WTC11 (cell line): Measurements from ENCODE around the gene C1orf35. TPM values are rescaled to one million over a fixed set of nuclear protein-coding genes. Genes with fewer than 3 reads are reported as not detected.

Experiments
- ATAC-seq: fragments of 200-7000 bp; cut with Tn5 transposase; 2 replicates; pipeline ENCODE4 v1.10.0; 2021; ENCODE audit warnings: mild to moderate bottlenecking, moderate library complexity
- CTCF ChIA-PET: fragments of 300-600 bp; sonication (Branson Sonifier 250); formaldehyde crosslinking; loops from one replicate; lab custom pipeline; 2021; ENCODE audit warnings: antibody characterized with exemption; lab: Charles Lee
- POLR2A ChIA-PET: fragments of 350-600 bp; sonication (Branson Sonifier 250); formaldehyde crosslinking; loops from one replicate; lab custom pipeline; 2021; ENCODE audit warnings: antibody characterized with exemption; lab: Charles Lee
- DNase-seq: peaks from one replicate; pipeline ENCODE4 v3.0.0; 2021; ENCODE audit warnings: low spot score
- H3K27ac Mint-ChIP-seq: 2 replicates; pipeline ENCODE4 v1.8.0; 2021; ENCODE audit warnings: mixed read lengths
- H3K27me3 Mint-ChIP-seq: 2 replicates; pipeline ENCODE4 v1.8.0; 2021; ENCODE audit warnings: low read depth, mild to moderate bottlenecking, moderate library complexity, mixed read lengths
- H3K36me3 Mint-ChIP-seq: 2 replicates; pipeline ENCODE4 v1.8.0; 2021; ENCODE audit warnings: mixed read lengths
- H3K4me1 Mint-ChIP-seq: 2 replicates; pipeline ENCODE4 v1.8.0; 2022; ENCODE audit warnings: mixed read lengths
- H3K4me3 Mint-ChIP-seq: 2 replicates; pipeline ENCODE4 v1.8.0; 2021; ENCODE audit warnings: mild to moderate bottlenecking, moderate library complexity, mixed read lengths
- H3K9me3 Mint-ChIP-seq: 2 replicates; pipeline ENCODE4 v1.8.0; 2021; ENCODE audit warnings: mixed read lengths
- E2F5 ChIP-seq: sonication (generic); formaldehyde crosslinking; IDR thresholded peaks from 2 replicates; pipeline ENCODE4 v1.8.1; 2022; ENCODE audit warnings: mild to moderate bottlenecking, moderate library complexity, missing genetic modification reagents
- EMX1 ChIP-seq: fragments of 250-450 bp; sonication (Bioruptor Pico); IDR thresholded peaks from 2 replicates; pipeline ENCODE4 v1.8.0; 2021; ENCODE audit warnings: mild to moderate bottlenecking
- ESRRA ChIP-seq: sonication (generic); formaldehyde crosslinking; IDR thresholded peaks from 2 replicates; pipeline ENCODE4 v1.8.1; 2022; ENCODE audit warnings: mild to moderate bottlenecking, missing genetic modification reagents, borderline replicate concordance
- ETV6 ChIP-seq: sonication (generic); formaldehyde crosslinking; IDR thresholded peaks from 2 replicates; pipeline ENCODE4 v1.8.1; 2022; ENCODE audit warnings: mild to moderate bottlenecking, missing genetic modification reagents
- NFYB ChIP-seq: sonication (generic); formaldehyde crosslinking; conservative IDR thresholded peaks from 2 replicates; pipeline ENCODE4 v1.8.0; 2022; ENCODE audit warnings: low read depth, missing genetic modification reagents
- NR1H2 ChIP-seq: sonication (generic); formaldehyde crosslinking; IDR thresholded peaks from 2 replicates; pipeline ENCODE4 v1.9.0; 2021; ENCODE audit warnings: mild to moderate bottlenecking, moderate library complexity, missing genetic modification reagents
- SMAD3 ChIP-seq: sonication (generic); formaldehyde crosslinking; IDR thresholded peaks from 2 replicates; pipeline ENCODE4 v1.8.0; 2022; ENCODE audit warnings: missing genetic modification reagents, mild to moderate bottlenecking, borderline replicate concordance
- SMAD4 ChIP-seq: sonication (generic); formaldehyde crosslinking; IDR thresholded peaks from 2 replicates; pipeline ENCODE4 v1.8.0; 2022; ENCODE audit warnings: mild to moderate bottlenecking, missing genetic modification reagents
- TEAD1 ChIP-seq: sonication (generic); formaldehyde crosslinking; IDR thresholded peaks from 2 replicates; pipeline ENCODE4 v1.8.0; 2022; ENCODE audit warnings: mild to moderate bottlenecking, missing genetic modification reagents
- ZNF263 ChIP-seq: sonication (generic); formaldehyde crosslinking; IDR thresholded peaks from 2 replicates; pipeline ENCODE4 v1.8.1; 2022; ENCODE audit warnings: low read depth, mild to moderate bottlenecking, moderate library complexity, missing genetic modification reagents
- total RNA-seq: library from RNA; stranded (reverse); gene quantifications from 3 replicates; pipeline ENCODE4 v1.2.3, GENCODE V29; 2021
- TF ChIP-seq, protein P1 (sequence below): sonication (generic); formaldehyde crosslinking; IDR thresholded peaks from 2 replicates; pipeline ENCODE4 v1.8.1; 2022; ENCODE audit warnings: low read depth, mild to moderate bottlenecking, moderate library complexity, missing genetic modification reagents, borderline replicate concordance
- TF ChIP-seq, protein P2 (sequence below): fragments of 250-450 bp; sonication (Bioruptor Pico); conservative IDR thresholded peaks from 2 replicates; pipeline ENCODE4 v1.9.0; 2021; ENCODE audit warnings: mild to moderate bottlenecking
- TF ChIP-seq, protein P3 (sequence below): sonication (generic); formaldehyde crosslinking; IDR thresholded peaks from 2 replicates; pipeline ENCODE4 v1.8.0; 2022; ENCODE audit warnings: mild to moderate bottlenecking, missing genetic modification reagents
- TF ChIP-seq, protein P4 (sequence below): sonication (generic); formaldehyde crosslinking; IDR thresholded peaks from 2 replicates; pipeline ENCODE4 v1.8.1; 2023; ENCODE audit warnings: mild to moderate bottlenecking, missing genetic modification reagents, borderline replicate concordance
- TF ChIP-seq, protein P5 (sequence below): sonication (generic); formaldehyde crosslinking; conservative IDR thresholded peaks from 2 replicates; pipeline ENCODE4 v1.8.1; 2023; ENCODE audit warnings: mild to moderate bottlenecking, low read depth, missing genetic modification reagents, moderate library complexity
- TF ChIP-seq, protein P6 (sequence below): fragments of 200-600 bp; IDR thresholded peaks from 2 replicates; pipeline ENCODE4 v1.8.0; 2022; ENCODE audit warnings: antibody characterized with exemption

Gene C1orf35
- total RNA-seq, 1 experiment from 2014 or later, result 33.8 TPM

- Mint-ChIP-seq H3K9me3 (peaks cover 11% of the 10 kb centered on the region), H3K27ac (no peak overlapping the region), H3K27me3 (no peaks in the 10 kb centered on the region), H3K4me3 (no peak overlapping the region), H3K4me1 (peaks cover 7% of the 10 kb centered on the region), H3K36me3 (peaks cover 46% of the 10 kb centered on the region)
- CTCF ChIA-PET, result interaction anchor here (1.2 to 1.9 kb wide), 2 partner anchors 92 to 98 kb away, joined by 5 to 6 read pairs; no protein-coding TSS in a partner anchor
- POLR2A ChIA-PET, result interaction anchor here (0.6 kb wide), 1 partner anchor 361 kb away, joined by 3 read pairs; a partner anchor contains a TSS
- TF ChIP-seq, protein P1, sequence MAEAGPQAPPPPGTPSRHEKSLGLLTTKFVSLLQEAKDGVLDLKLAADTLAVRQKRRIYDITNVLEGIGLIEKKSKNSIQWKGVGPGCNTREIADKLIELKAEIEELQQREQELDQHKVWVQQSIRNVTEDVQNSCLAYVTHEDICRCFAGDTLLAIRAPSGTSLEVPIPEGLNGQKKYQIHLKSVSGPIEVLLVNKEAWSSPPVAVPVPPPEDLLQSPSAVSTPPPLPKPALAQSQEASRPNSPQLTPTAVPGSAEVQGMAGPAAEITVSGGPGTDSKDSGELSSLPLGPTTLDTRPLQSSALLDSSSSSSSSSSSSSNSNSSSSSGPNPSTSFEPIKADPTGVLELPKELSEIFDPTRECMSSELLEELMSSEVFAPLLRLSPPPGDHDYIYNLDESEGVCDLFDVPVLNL (CRISPR knock-in tag), result no peak
- TF ChIP-seq ZNF263 (CRISPR knock-in tag), result no peak
- TF ChIP-seq E2F5 (CRISPR knock-in tag), result no peak
- ATAC-seq, result no peak
- DNase-seq, result no peak
Measured at GRCh38 chr1:228097333-228098081, 5.6 kb downstream of the C1orf35 start.

DNA sequence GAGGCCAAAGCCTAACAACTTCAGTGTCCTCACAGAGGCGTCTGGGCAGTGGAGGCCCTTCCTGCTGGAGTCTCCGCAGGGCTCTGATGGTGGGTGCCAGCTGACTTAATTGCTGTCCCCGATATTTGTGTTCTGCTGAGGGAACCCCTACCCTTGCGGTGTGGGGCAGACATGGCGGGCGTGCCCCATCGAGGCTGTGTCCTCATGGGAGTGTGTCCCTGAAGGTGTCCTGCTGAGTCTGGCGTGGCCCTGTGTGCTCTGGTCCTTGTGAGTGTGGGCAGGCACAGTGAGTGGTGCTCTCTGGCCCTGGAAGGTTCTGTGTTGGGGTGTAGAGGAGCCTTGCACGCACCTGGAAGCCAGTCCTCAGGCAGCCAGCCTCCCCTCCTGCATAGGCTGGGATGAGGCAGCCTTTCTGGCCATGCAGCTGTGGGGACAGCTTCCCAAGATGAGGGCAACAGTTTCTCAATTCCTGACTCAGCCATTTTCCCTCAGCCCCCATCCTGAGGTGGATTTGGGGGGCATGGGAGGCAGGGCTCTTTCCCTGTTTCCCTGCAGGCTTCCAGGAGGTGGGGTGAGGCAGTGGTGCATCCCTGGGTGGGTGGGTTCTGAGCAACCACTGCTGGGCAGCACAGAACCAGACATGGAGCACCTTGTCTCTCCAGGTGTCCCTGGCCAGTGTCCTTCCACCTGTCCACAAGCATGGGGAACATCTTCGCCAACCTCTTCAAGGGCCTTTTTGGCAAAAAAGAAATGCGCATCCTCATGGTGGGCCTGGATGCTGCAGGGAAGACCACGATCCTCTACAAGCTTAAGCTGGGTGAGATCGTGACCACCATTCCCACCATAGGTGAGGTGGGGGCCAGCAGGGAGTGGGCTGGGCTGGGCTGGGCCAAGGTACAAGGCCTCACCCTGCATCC lies 6.5 kb downstream of the C1orf35 start:
- no peak for ATAC-seq
- no peaks in the 10 kb centered on the region for H3K27me3 Mint-ChIP-seq
- no peak for DNase-seq
- POLR2A ChIA-PET, result no interaction called here
- peaks cover 7% of the 10 kb centered on the region for H3K4me1 Mint-ChIP-seq
- H3K9me3 Mint-ChIP-seq, result peaks cover 11% of the 10 kb centered on the region
- no peak overlapping the region for H3K27ac Mint-ChIP-seq
- H3K4me3 Mint-ChIP-seq, result no peak overlapping the region
- CTCF ChIA-PET, result interaction anchor here (1.0 to 1.2 kb wide), 2 partner anchors 91 to 97 kb away, joined by 4 to 5 read pairs; no protein-coding TSS in a partner anchor
- H3K36me3 Mint-ChIP-seq, result peaks cover 53% of the 10 kb centered on the region
- TF ChIP-seq TEAD1 (no peak), NR1H2 (CRISPR knock-in tag) (no peak), ESRRA (CRISPR knock-in tag) (no peak), NFYB (no peak), EMX1 (no peak), SMAD4 (CRISPR knock-in tag) (no peak), SMAD3 (CRISPR knock-in tag) (no peak), ETV6 (CRISPR knock-in tag) (no peak)
- TF ChIP-seq, protein P2, sequence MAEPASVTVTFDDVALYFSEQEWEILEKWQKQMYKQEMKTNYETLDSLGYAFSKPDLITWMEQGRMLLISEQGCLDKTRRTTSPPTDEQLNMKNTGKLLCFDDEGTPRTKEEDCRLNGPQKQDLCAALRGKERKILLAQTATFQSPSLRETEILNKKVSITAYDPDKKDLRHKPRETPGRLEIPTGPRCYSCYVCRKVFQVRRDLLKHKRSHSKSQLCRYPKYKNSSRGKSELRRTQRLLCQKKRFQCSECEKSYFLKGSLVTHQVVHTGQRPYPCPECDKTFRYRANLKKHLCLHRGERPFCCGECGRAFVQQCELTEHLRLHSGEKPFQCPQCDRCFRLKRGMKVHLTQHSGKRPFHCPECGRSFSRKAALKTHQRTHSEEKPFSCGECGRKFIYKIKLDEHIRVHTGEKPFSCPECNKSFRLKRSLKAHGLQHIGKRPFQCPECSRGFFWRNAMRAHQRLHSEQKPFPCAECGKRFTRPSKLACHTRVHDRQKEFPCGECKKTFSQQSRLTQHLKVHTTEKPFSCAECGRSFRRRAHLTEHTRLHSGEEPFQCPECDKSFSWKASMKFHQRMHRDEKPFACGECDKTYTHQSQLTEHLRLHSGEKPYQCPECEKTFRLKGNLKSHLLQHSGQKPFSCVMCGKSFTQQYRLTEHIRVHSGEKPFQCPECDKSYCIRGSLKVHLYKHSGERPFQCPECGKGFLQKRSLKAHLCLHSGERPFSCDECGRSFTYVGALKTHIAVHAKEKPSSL (CRISPR knock-in tag), result no peak
- TF ChIP-seq, protein P3, sequence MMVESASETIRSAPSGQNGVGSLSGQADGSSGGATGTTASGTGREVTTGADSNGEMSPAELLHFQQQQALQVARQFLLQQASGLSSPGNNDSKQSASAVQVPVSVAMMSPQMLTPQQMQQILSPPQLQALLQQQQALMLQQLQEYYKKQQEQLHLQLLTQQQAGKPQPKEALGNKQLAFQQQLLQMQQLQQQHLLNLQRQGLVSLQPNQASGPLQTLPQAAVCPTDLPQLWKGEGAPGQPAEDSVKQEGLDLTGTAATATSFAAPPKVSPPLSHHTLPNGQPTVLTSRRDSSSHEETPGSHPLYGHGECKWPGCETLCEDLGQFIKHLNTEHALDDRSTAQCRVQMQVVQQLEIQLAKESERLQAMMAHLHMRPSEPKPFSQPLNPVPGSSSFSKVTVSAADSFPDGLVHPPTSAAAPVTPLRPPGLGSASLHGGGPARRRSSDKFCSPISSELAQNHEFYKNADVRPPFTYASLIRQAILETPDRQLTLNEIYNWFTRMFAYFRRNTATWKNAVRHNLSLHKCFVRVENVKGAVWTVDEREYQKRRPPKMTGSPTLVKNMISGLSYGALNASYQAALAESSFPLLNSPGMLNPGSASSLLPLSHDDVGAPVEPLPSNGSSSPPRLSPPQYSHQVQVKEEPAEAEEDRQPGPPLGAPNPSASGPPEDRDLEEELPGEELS, result no peak
- TF ChIP-seq, protein P4, sequence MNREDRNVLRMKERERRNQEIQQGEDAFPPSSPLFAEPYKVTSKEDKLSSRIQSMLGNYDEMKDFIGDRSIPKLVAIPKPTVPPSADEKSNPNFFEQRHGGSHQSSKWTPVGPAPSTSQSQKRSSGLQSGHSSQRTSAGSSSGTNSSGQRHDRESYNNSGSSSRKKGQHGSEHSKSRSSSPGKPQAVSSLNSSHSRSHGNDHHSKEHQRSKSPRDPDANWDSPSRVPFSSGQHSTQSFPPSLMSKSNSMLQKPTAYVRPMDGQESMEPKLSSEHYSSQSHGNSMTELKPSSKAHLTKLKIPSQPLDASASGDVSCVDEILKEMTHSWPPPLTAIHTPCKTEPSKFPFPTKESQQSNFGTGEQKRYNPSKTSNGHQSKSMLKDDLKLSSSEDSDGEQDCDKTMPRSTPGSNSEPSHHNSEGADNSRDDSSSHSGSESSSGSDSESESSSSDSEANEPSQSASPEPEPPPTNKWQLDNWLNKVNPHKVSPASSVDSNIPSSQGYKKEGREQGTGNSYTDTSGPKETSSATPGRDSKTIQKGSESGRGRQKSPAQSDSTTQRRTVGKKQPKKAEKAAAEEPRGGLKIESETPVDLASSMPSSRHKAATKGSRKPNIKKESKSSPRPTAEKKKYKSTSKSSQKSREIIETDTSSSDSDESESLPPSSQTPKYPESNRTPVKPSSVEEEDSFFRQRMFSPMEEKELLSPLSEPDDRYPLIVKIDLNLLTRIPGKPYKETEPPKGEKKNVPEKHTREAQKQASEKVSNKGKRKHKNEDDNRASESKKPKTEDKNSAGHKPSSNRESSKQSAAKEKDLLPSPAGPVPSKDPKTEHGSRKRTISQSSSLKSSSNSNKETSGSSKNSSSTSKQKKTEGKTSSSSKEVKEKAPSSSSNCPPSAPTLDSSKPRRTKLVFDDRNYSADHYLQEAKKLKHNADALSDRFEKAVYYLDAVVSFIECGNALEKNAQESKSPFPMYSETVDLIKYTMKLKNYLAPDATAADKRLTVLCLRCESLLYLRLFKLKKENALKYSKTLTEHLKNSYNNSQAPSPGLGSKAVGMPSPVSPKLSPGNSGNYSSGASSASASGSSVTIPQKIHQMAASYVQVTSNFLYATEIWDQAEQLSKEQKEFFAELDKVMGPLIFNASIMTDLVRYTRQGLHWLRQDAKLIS (CRISPR knock-in tag), result no peak
- TF ChIP-seq, protein P5, sequence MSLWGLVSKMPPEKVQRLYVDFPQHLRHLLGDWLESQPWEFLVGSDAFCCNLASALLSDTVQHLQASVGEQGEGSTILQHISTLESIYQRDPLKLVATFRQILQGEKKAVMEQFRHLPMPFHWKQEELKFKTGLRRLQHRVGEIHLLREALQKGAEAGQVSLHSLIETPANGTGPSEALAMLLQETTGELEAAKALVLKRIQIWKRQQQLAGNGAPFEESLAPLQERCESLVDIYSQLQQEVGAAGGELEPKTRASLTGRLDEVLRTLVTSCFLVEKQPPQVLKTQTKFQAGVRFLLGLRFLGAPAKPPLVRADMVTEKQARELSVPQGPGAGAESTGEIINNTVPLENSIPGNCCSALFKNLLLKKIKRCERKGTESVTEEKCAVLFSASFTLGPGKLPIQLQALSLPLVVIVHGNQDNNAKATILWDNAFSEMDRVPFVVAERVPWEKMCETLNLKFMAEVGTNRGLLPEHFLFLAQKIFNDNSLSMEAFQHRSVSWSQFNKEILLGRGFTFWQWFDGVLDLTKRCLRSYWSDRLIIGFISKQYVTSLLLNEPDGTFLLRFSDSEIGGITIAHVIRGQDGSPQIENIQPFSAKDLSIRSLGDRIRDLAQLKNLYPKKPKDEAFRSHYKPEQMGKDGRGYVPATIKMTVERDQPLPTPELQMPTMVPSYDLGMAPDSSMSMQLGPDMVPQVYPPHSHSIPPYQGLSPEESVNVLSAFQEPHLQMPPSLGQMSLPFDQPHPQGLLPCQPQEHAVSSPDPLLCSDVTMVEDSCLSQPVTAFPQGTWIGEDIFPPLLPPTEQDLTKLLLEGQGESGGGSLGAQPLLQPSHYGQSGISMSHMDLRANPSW (CRISPR knock-in tag), result no peak
- TF ChIP-seq, protein P6, sequence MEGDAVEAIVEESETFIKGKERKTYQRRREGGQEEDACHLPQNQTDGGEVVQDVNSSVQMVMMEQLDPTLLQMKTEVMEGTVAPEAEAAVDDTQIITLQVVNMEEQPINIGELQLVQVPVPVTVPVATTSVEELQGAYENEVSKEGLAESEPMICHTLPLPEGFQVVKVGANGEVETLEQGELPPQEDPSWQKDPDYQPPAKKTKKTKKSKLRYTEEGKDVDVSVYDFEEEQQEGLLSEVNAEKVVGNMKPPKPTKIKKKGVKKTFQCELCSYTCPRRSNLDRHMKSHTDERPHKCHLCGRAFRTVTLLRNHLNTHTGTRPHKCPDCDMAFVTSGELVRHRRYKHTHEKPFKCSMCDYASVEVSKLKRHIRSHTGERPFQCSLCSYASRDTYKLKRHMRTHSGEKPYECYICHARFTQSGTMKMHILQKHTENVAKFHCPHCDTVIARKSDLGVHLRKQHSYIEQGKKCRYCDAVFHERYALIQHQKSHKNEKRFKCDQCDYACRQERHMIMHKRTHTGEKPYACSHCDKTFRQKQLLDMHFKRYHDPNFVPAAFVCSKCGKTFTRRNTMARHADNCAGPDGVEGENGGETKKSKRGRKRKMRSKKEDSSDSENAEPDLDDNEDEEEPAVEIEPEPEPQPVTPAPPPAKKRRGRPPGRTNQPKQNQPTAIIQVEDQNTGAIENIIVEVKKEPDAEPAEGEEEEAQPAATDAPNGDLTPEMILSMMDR, result no peak
